Prostate gland (tissue), 2 donors: ENCODE results near the gene B9D1.

Experiments
- POLR2A ChIP-seq: fragments of 450-650 bp; IDR thresholded peaks from one replicate; pipeline ENCODE4 v1.6.1; 2016; ENCODE audit warnings: antibody characterized with exemption, mild to moderate bottlenecking
- TF ChIP-seq, protein P1 (sequence below), 4 experiments: fragments of 200-600 bp in 2 of 4; fragments of 450-650 bp in 2 of 4; sonication (generic) in 2 of 4; IDR thresholded peaks; 1 replicate in 3 of 4; 2 replicates in 1 of 4; pipeline ENCODE4 v1.5.1; 2016 to 2019; ENCODE audit warnings: antibody characterized with exemption in 4 of 4, mild to moderate bottlenecking in 2 of 4, moderate library complexity in 2 of 4

DNA sequence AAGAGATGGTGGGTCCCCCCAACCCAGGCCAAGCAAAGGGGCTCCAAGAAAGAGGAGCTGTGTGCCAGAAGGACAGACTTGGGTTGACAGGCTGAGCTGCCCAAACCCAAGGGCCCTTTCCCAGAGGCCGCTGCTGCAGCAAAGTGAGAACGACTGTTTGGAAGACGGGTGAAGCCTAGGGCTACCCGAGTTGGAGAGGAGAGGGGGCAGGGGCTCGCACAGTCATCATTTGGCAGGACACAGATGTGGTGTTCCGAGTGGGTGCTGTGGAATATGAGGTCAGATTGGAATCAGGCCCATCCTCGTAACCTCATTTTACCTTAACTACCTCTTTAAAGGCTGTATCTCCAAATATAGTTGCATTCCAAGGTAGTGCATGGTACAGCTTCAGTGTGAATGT is 29.8 kb upstream of the B9D1 start:
- no peak for TF ChIP-seq POLR2A
- TF ChIP-seq, protein P1, sequence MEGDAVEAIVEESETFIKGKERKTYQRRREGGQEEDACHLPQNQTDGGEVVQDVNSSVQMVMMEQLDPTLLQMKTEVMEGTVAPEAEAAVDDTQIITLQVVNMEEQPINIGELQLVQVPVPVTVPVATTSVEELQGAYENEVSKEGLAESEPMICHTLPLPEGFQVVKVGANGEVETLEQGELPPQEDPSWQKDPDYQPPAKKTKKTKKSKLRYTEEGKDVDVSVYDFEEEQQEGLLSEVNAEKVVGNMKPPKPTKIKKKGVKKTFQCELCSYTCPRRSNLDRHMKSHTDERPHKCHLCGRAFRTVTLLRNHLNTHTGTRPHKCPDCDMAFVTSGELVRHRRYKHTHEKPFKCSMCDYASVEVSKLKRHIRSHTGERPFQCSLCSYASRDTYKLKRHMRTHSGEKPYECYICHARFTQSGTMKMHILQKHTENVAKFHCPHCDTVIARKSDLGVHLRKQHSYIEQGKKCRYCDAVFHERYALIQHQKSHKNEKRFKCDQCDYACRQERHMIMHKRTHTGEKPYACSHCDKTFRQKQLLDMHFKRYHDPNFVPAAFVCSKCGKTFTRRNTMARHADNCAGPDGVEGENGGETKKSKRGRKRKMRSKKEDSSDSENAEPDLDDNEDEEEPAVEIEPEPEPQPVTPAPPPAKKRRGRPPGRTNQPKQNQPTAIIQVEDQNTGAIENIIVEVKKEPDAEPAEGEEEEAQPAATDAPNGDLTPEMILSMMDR (IDR thresholded peaks at IDR 0.05), result no peak
